Measurements from ENCODE around the gene H2BK1.

- TF ChIP-seq POLR2AphosphoS5 (IDR thresholded peaks at IDR 0.05; ENCODE audit: low read depth, low read length) (no peak), POU2F2 (IDR thresholded peaks at IDR 0.05; ENCODE audit: low read depth, low read length) (no peak; the same call in 1 of the 2 replicates), POLR2A (IDR thresholded peaks at IDR 0.05; ENCODE audit: low read depth, low read length) (no peak)
These were observed 37.8 kb downstream of the H2BK1 start for GRCh38 chr7:151172273-151173141.
